Keratinocyte (primary cell): ENCODE results near the gene ZCCHC24. TPM values are rescaled to one million over a fixed set of nuclear protein-coding genes. Genes with fewer than 3 reads are reported as not detected.
"Not testable (repeated sequence)": the region's sequence is repeated elsewhere in the genome, so short reads cannot be mapped to it uniquely, and the experiment has no call there.

Experiments used
- DNase-seq: peaks from one replicate; pipeline ENCODE4 v3.0.0-alpha.2; 2011; ENCODE audit warnings: low read depth, missing footprints, low spot score
- FAIRE-seq: peaks from 2 replicates; lab custom pipeline; 2011; peaks lifted over from hg19 to GRCh38; lab: Jason Lieb, UNC
- H2AFZ ChIP-seq: 2 replicates; pipeline ENCODE4 v1.6.0; 2012; ENCODE audit warnings: low read length, control low read depth, inconsistent platforms; ENCODE audit not compliant: control insufficient read depth
- H3K27ac ChIP-seq: 2 replicates; pipeline ENCODE4 v1.5.1; 2011; ENCODE audit warnings: low read length; ENCODE audit not compliant: control insufficient read depth, insufficient read depth
- H3K27me3 ChIP-seq: 3 replicates; pipeline ENCODE4 v1.6.0; 2011; ENCODE audit warnings: low read length; ENCODE audit not compliant: control insufficient read depth, insufficient read depth; ENCODE audit errors: extremely low read depth
- H3K36me3 ChIP-seq, 2 experiments: 2 replicates in 1 of 2; 3 replicates in 1 of 2; pipeline ENCODE4 v1.5.1; 2011; ENCODE audit warnings: low read length in 2 of 2, mild to moderate bottlenecking in 1 of 2; ENCODE audit not compliant: control insufficient read depth in 2 of 2, insufficient read depth in 2 of 2; ENCODE audit errors: extremely low read depth in 1 of 2
- H3K4me1 ChIP-seq: 3 replicates; pipeline ENCODE4 v1.5.1; 2011; ENCODE audit warnings: low read length; ENCODE audit not compliant: control insufficient read depth, insufficient read depth; ENCODE audit errors: extremely low read depth
- H3K4me2 ChIP-seq: 3 replicates; pipeline ENCODE4 v1.6.0; 2011; ENCODE audit warnings: low read depth, low read length; ENCODE audit not compliant: control insufficient read depth, insufficient read depth; ENCODE audit errors: extremely low read depth
- H3K4me3 ChIP-seq, 3 experiments: fragments of 200-600 bp in 1 of 3; sonication (generic) in 1 of 3; 2 replicates in 2 of 3; 3 replicates in 1 of 3; pipeline ENCODE4 v1.5.1; 2011 to 2016; ENCODE audit warnings: low read length in 3 of 3, mild to moderate bottlenecking in 3 of 3, control low read depth in 2 of 3, inconsistent platforms in 1 of 3, low read depth in 1 of 3, mixed read lengths in 1 of 3, mixed run types in 1 of 3, moderate library complexity in 1 of 3; ENCODE audit not compliant: control insufficient read depth in 2 of 3, insufficient read depth in 2 of 3; ENCODE audit errors: extremely low read depth in 1 of 3
- H3K79me2 ChIP-seq: 2 replicates; pipeline ENCODE4 v1.6.0; 2012; ENCODE audit warnings: low read length; ENCODE audit not compliant: control insufficient read depth, insufficient read depth
- H3K9ac ChIP-seq: 3 replicates; pipeline ENCODE4 v1.6.0; 2011; ENCODE audit warnings: low read length; ENCODE audit not compliant: control insufficient read depth, insufficient read depth; ENCODE audit errors: extremely low read depth
- H3K9me1 ChIP-seq: 3 replicates; pipeline ENCODE4 v1.6.0; 2011; ENCODE audit warnings: low read length; ENCODE audit not compliant: control insufficient read depth, insufficient read depth; ENCODE audit errors: extremely low read depth
- H3K9me3 ChIP-seq: 2 replicates; pipeline ENCODE4 v1.5.1; 2012; ENCODE audit warnings: low read depth, low read length; ENCODE audit not compliant: control insufficient read depth
- H4K20me1 ChIP-seq: 3 replicates; pipeline ENCODE4 v1.6.0; 2011; ENCODE audit warnings: low read length; ENCODE audit not compliant: control insufficient read depth, insufficient read depth; ENCODE audit errors: extremely low read depth
- EZH2 ChIP-seq: IDR thresholded peaks from one replicate; pipeline ENCODE4 v1.6.1; 2012; ENCODE audit warnings: inconsistent platforms, mild to moderate bottlenecking, low read length, moderate library complexity
- dilution Hi-C: fragments of 300-500 bp; cut with MboI; formaldehyde crosslinking; loops from one replicate; pipeline ENCODE4 v1.7.0; 2020; ENCODE audit warnings: low sequenced_read_pairs; ENCODE audit not compliant: extremely low pct_ligation_motif_present
- polyA plus RNA-seq, 5 experiments: library from polyadenylated mRNA; depleted of rRNA in 3 of 5; stranded (reverse) in 3 of 5; stranded (forward) in 1 of 5; unstranded in 1 of 5; fragments of >200 nt; gene quantifications; 1 replicate in 1 of 5; 2 replicates in 3 of 5; 3 replicates in 1 of 5; pipeline versions ENCODE4 v1.2.1 to v1.2.3, GENCODE V29; 2011 to 2012; ENCODE audit warnings: missing spikeins in 2 of 5, low read depth in 1 of 5, low replicate concordance in 1 of 5
- TF ChIP-seq, protein P1 (sequence below), 3 experiments: IDR thresholded peaks in 1 of 3; conservative IDR thresholded peaks in 1 of 3; optimal IDR thresholded peaks in 1 of 3; 2 replicates in 2 of 3; 3 replicates in 1 of 3; pipeline versions ENCODE3 to v1.5.1; 2011; ENCODE audit warnings: low read length in 3 of 3, mild to moderate bottlenecking in 3 of 3, moderate library complexity in 2 of 3, control low read depth in 1 of 3, inconsistent platforms in 1 of 3; ENCODE audit not compliant: insufficient read depth in 2 of 3; ENCODE audit errors: extremely low read depth in 1 of 3

ZCCHC24 gene
- polyA plus RNA-seq, 1 donor (not counting 4 experiments of a cell fraction or from before 2014, with no cell fraction given) = 0.96 TPM

DNA sequence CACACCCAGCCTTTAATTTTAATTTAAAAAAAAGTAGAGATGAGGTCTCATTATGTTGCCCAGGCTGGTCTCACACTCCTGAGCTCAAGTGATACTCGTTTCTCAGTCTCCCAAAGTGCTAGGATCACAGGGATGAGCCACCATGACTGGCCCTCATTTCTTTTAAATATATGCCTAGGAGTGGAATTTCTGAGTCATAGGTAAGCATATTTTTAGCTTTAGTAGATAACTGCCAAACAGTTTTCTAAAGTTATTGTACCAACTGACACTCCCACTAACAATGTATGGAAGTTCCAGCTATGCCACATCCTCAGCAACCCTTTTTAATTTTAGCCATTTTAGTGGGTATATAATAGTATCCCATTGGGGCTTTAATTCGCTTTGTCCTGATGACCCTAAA lies 111.9 kb downstream of the ZCCHC24 start:
- H3K36me3 ChIP-seq = no peaks in the 10 kb centered on the region
- no peak overlapping the region for H2AFZ ChIP-seq
- no peaks in the 10 kb centered on the region for H4K20me1 ChIP-seq
- H3K4me3 ChIP-seq = no peak overlapping the region
- no peaks in the 10 kb centered on the region for H3K9me1 ChIP-seq
- FAIRE-seq (peak; percentile 67), DNase-seq (no peak)
- H3K79me2 ChIP-seq = no peaks in the 10 kb centered on the region
- H3K9ac ChIP-seq = peak overlapping the region; percentile 22
- peaks cover 42% of the 10 kb centered on the region for H3K4me1 ChIP-seq
- peak overlapping the region; percentile 9 for H3K4me2 ChIP-seq
- dilution Hi-C loops = no loop called here
- peaks cover 2% of the 10 kb centered on the region for H3K9me3 ChIP-seq
- TF ChIP-seq EZH2 = no peak
- TF ChIP-seq, protein P1, sequence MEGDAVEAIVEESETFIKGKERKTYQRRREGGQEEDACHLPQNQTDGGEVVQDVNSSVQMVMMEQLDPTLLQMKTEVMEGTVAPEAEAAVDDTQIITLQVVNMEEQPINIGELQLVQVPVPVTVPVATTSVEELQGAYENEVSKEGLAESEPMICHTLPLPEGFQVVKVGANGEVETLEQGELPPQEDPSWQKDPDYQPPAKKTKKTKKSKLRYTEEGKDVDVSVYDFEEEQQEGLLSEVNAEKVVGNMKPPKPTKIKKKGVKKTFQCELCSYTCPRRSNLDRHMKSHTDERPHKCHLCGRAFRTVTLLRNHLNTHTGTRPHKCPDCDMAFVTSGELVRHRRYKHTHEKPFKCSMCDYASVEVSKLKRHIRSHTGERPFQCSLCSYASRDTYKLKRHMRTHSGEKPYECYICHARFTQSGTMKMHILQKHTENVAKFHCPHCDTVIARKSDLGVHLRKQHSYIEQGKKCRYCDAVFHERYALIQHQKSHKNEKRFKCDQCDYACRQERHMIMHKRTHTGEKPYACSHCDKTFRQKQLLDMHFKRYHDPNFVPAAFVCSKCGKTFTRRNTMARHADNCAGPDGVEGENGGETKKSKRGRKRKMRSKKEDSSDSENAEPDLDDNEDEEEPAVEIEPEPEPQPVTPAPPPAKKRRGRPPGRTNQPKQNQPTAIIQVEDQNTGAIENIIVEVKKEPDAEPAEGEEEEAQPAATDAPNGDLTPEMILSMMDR (optimal IDR thresholded peaks at IDR 0.05 in 1 of 3, IDR thresholded peaks at IDR 0.05 in 1 of 3, conservative IDR thresholded peaks at IDR 0.05 in 1 of 3; ENCODE audit: extremely low read depth in 1 of 3, insufficient read depth in 2 of 3, low read length in 3 of 3) = no peak
- H3K27ac ChIP-seq = peak overlapping the region; percentile 85
- no peaks in the 10 kb centered on the region for H3K27me3 ChIP-seq

DNA sequence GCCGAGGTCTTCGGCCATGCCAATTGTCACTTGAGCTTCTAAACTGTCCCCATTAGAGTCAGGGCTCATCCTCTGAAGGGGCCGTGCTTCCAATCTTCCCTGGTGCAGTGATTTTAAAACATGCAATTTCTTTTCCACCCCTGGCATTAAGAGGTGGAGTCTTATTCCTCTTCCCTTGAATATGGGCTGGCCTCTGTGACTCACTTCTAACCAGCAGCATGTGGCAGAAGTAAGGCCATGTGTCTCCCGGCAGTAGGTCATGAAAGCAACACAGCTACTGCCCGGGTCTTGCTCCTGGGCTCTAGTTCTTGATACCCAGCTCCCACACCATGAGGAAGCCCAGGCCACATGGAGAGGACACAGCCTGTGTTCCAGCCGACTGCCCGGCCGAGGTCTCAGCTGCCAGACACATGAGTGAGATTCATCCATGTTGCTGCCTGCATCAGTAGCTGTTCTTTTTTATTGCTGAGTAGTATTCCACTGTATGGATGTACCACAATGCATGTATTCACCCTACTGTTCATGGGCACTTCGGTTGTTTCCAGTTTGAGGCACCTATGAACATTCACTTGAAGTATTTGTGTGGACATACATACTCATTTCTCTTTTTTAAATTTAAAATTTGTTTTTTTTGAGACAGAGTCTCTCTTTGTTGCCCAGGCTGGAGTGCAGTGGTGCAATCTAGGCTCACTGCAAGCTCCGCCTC lies 112.7 kb downstream of the ZCCHC24 start:
- H3K9me1 ChIP-seq, H3K4me2 ChIP-seq, DNase-seq, dilution Hi-C loops, H3K36me3 ChIP-seq, H2AFZ ChIP-seq, H4K20me1 ChIP-seq, H3K9me3 ChIP-seq, H3K79me2 ChIP-seq, H3K27me3 ChIP-seq, H3K4me3 ChIP-seq: not testable (repeated sequence)
- peaks cover 44% of the 10 kb centered on the region for H3K4me1 ChIP-seq
- peak overlapping the region; percentile 22 for H3K9ac ChIP-seq
- peak overlapping the region; percentile 85 for H3K27ac ChIP-seq
- peak; percentile 5 for FAIRE-seq

Other genes starting within 250 kb of the ZCCHC24 start
- 69.1 to 124 TPM (median 71.3 TPM) in 3 replicates for gene PPIF, start 98.2 kb downstream of the ZCCHC24 start, polyA plus RNA-seq
- 0.91 to 2.3 TPM (median 1.2 TPM) in 3 replicates for gene EIF5AL1, start 66.9 kb upstream of the ZCCHC24 start, polyA plus RNA-seq
- not detected in 3 replicates for gene SFTPA2, start 114.8 kb upstream of the ZCCHC24 start, polyA plus RNA-seq
- gene SFTPA1, start 165.3 kb upstream of the ZCCHC24 start, polyA plus RNA-seq = not detected in 3 replicates